HG03280 (cell line): ENCODE measurements around the gene GRM4.

ENCODE experiments used
- ATAC-seq: cut with Tn5 transposase; IDR thresholded peaks from one replicate; pipeline ENCODE4 v1.9.1; 2021; ENCODE audit warnings: mild to moderate bottlenecking, moderate library complexity; ENCODE audit not compliant: unreplicated experiment

Gene GRM4

GRCh38 chr6:34065466-34066217 lies 80.2 kb downstream of the GRM4 start:
- ATAC-seq, result no peak

- ATAC-seq, result no peak
Observed at GRCh38 chr6:34064675-34065074, 81.2 kb downstream of the GRM4 start.

- ATAC-seq, result no peak
Observed at GRCh38 chr6:34063651-34064050, 82.2 kb downstream of the GRM4 start.

GRCh38 chr6:34062815-34063214 lies 83.1 kb downstream of the GRM4 start:
- ATAC-seq, result no peak

GRCh38 chr6:34062156-34062555 lies 83.7 kb downstream of the GRM4 start:
- no peak for ATAC-seq

- no peak for ATAC-seq
Observed at GRCh38 chr6:34061348-34061747, 84.5 kb downstream of the GRM4 start.

- ATAC-seq, result no peak
Observed at GRCh38 chr6:34059914-34060313, 86.0 kb downstream of the GRM4 start.

- ATAC-seq, result no peak
Observed at GRCh38 chr6:34059136-34059731, 86.7 kb downstream of the GRM4 start.

DNA sequence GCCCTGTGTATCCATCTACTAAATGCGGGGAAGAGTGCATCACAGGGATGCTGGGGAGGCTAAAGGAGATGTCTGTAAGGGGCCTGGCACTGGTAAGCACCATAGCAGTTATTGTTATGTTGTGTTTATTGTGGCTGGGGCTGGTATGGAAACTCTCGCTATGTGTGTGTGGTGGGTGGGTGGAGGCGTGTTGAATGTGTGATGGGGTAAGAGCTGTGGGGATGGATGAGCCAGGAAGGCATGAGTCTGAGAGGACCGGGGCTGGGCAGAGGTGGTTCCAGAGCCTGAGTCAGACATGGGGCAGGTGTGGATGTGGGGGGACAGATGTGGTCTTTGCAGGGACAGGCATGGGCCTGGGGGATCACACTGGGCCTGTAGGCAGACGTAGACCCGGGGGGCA lies 88.1 kb downstream of the GRM4 start:
- no peak for ATAC-seq

GRCh38 chr6:34057191-34057590 lies 88.7 kb downstream of the GRM4 start:
- ATAC-seq, result no peak

- no peak for ATAC-seq
Observed at GRCh38 chr6:34056305-34057108, 89.4 kb downstream of the GRM4 start.

- ATAC-seq, result no peak
Observed at GRCh38 chr6:34055223-34055933, 90.5 kb downstream of the GRM4 start.

GRCh38 chr6:34053721-34054120 lies 92.2 kb downstream of the GRM4 start:
- no peak for ATAC-seq

DNA sequence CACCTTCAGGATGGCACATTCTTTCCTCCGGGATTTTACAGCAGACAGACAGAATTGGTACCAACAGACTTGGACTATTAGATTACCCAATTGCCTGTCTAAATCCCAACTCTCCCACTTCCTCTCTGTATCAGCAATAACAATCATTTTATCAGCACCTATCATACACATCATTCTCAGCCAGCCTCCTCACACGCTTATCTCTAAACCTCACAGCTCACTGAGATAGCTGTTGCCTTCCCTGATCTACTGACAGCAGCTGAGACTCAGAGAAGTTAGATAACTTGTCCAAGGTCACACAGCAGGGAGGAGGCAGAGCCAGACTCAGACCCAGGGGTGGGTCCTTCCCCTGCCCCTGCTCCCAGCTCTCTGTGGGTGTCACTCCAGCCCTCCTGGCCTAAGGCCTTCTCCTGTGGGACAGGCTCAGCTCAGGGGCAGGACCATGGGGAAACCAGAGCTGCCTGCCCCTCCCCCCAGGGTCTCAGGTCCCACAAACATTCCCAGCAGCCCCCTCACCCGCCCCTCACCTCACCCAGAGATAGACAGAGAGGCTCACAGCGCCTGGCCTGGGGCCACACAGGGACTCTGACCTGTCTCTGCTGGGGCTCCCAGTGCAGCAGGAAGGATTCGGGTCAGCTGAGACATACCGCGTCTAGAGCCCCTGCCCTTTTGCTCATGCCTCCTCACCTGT lies 92.8 kb downstream of the GRM4 start:
- ATAC-seq, result no peak

DNA sequence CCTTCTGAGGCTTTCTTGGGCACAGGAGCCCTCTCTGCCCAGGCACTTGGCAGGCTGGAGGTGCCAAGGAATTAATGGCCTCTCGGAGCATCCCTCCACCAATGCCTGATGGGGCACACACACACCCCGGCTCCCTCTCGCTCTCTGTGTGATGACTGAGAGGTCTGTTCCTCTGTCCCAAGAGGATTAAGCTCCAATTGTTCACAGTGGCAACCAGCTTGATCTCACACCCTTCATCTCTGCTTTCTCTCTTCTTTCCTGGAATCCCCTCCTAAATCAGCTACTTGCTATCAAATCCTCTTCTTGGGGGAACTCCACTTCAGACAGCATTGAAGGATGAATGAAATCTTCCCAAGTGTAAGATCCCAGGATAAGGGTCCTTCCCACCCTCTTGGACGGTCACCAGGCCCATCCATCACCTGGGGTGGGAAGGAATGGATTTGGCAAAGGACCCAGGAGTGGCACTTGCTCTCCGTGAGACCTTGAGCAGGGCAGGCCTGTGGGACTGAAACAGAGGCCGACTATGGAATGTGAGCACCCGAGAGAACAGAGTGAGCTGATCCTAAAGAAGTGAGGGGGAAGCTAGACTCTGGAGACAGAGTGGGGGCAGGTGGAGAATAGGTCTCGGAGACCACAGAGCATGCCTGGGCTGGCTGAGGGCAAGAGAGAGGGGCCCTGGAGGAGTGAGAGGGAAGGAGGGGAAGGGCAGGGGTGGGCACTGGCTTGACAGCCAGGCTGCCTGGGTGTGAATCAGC lies 93.6 kb downstream of the GRM4 start:
- no peak for ATAC-seq

DNA sequence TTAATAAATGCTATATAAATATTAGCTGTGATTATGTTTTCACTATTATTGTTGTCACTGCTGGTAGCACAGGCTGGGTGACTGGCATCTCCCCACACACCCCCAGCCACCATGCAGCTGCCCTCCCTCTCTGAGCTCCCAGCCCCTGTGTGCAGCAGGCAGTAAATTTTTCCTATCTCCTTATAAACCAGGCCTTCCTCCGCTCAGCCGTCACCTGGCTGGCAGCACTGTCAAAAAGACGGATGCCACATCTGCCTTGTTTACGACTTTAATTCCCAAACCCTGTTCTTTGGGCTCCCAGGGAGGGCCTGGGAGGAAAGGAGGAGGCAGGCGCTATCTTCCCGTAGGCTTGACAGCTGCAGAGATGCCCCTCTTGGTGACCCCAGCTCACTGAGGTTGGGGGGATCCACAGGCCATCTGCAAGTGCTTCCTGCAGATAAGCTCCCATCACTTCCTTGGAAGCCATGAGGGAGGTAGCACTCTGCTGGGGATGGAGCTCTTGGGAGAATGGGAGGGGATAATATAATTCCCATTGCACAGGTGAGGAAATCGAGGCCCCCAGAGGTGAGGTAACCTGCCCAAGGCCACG lies 94.5 kb downstream of the GRM4 start:
- ATAC-seq, result no peak

- ATAC-seq, result no peak
Observed at GRCh38 chr6:34050691-34051090, 95.2 kb downstream of the GRM4 start.

GRCh38 chr6:34049395-34050342 lies 96.2 kb downstream of the GRM4 start:
- ATAC-seq, result no peak
